Astrocyte (in vitro differentiated cells and primary cell): ENCODE measurements around the gene USP48. TPM values are rescaled to one million over a fixed set of nuclear protein-coding genes. Genes with fewer than 3 reads are reported as not detected.
A peak's percentile ranks its signal among the peaks of the same experiment; 100 is the strongest.

ENCODE experiments used
- DNase-seq: peaks from one replicate; pipeline ENCODE4 v3.0.0-alpha.2; 2010; ENCODE audit warnings: low read depth
- FAIRE-seq: peaks from 2 replicates; lab custom pipeline; 2011; peaks lifted over from hg19 to GRCh38; lab: Jason Lieb, UNC
- H2AFZ ChIP-seq: 2 replicates; pipeline ENCODE4 v1.6.0; 2012; ENCODE audit warnings: low read depth, low read length, inconsistent platforms
- H3K27ac ChIP-seq: 2 replicates; pipeline ENCODE4 v1.5.1; 2011; ENCODE audit warnings: low read depth, low read length, inconsistent platforms
- H3K27me3 ChIP-seq: 2 replicates; pipeline ENCODE4 v1.6.0; 2011; ENCODE audit warnings: low read length, inconsistent platforms; ENCODE audit not compliant: insufficient read depth
- H3K36me3 ChIP-seq: 2 replicates; pipeline ENCODE4 v1.5.1; 2011; ENCODE audit warnings: low read length, inconsistent platforms; ENCODE audit not compliant: insufficient read depth
- H3K4me1 ChIP-seq: 2 replicates; pipeline ENCODE4 v1.5.1; 2011; ENCODE audit warnings: low read length, inconsistent platforms; ENCODE audit not compliant: insufficient read depth
- H3K4me2 ChIP-seq: 2 replicates; pipeline ENCODE4 v1.6.0; 2012; ENCODE audit warnings: low read length, inconsistent platforms
- H3K4me3 ChIP-seq: 2 replicates; pipeline ENCODE4 v1.5.1; 2011; ENCODE audit warnings: low read depth, mild to moderate bottlenecking, low read length, inconsistent platforms; ENCODE audit not compliant: insufficient read depth
- H3K79me2 ChIP-seq: 2 replicates; pipeline ENCODE4 v1.6.0; 2012; ENCODE audit warnings: mild to moderate bottlenecking, low read length, inconsistent platforms; ENCODE audit not compliant: insufficient read depth
- H3K9ac ChIP-seq: 2 replicates; pipeline ENCODE4 v1.6.0; 2012; ENCODE audit warnings: mild to moderate bottlenecking, low read length, inconsistent platforms
- H3K9me3 ChIP-seq: 2 replicates; pipeline ENCODE4 v1.5.1; 2012; ENCODE audit warnings: low read depth, mild to moderate bottlenecking, low read length, inconsistent platforms; ENCODE audit not compliant: insufficient read depth
- H4K20me1 ChIP-seq: 2 replicates; pipeline ENCODE4 v1.6.0; 2012; ENCODE audit warnings: low read length, inconsistent platforms; ENCODE audit not compliant: insufficient read depth
- H3K27ac Mint-ChIP-seq: one replicate; pipeline ENCODE4 v1.8.0; 2021; ENCODE audit warnings: mild to moderate bottlenecking, mixed read lengths; ENCODE audit not compliant: unreplicated experiment
- H3K27me3 Mint-ChIP-seq: one replicate; pipeline ENCODE4 v1.8.0; 2021; ENCODE audit warnings: low read depth, mixed read lengths; ENCODE audit not compliant: unreplicated experiment
- H3K36me3 Mint-ChIP-seq: one replicate; pipeline ENCODE4 v1.8.0; 2021; ENCODE audit warnings: low read depth, mixed read lengths; ENCODE audit not compliant: unreplicated experiment
- H3K4me1 Mint-ChIP-seq: one replicate; pipeline ENCODE4 v1.8.0; 2021; ENCODE audit warnings: low read depth, mixed read lengths; ENCODE audit not compliant: unreplicated experiment
- H3K4me3 Mint-ChIP-seq: one replicate; pipeline ENCODE4 v1.8.0; 2021; ENCODE audit warnings: mild to moderate bottlenecking, moderate library complexity, mixed read lengths; ENCODE audit not compliant: unreplicated experiment
- H3K9me3 Mint-ChIP-seq: one replicate; pipeline ENCODE4 v1.8.0; 2021; ENCODE audit warnings: mild to moderate bottlenecking, mixed read lengths; ENCODE audit not compliant: unreplicated experiment
- EZH2 ChIP-seq: IDR thresholded peaks from 2 replicates; pipeline ENCODE4 v1.6.1; 2012; ENCODE audit warnings: mild to moderate bottlenecking, low read length, inconsistent platforms; ENCODE audit not compliant: insufficient read depth
- total RNA-seq: library from RNA; stranded (reverse); gene quantifications from 2 replicates; pipeline ENCODE4 v1.2.1, GENCODE V29; 2021
- TF ChIP-seq, protein P1 (sequence below): IDR thresholded peaks from 2 replicates; pipeline ENCODE4 v1.5.1; 2011; ENCODE audit warnings: low read depth, mild to moderate bottlenecking, inconsistent platforms, low read length, moderate library complexity; ENCODE audit not compliant: insufficient read depth

The USP48 gene
- total RNA-seq, 1 donor from 2014 or later = 85.7 TPM

DNA sequence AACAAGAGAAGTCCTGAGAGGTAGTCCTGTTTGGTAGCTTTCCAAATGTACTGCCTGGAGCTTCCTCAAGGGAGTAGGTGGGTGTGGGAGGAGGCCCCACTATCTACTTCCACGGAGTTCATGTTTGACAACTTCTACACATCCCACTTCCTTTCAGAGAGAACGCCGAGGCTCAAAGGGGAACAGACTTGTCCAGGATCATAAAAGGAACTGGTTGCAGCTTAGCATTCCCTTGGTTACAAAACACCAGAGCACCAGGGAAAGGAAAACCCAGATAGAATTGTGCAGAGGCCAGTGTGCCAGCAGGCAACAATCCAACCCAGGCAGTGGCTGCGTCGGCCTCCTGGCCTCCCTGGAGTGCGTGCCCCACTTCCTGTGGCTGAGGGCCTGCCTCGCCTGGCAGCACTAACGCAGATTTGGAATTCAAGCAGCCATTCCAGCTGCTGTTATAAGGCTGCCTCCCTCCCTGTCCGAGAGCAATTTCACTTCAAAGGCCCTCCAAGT lies 109.6 kb downstream of the USP48 start:
- peaks cover 23% of the 10 kb centered on the region for H3K27me3 ChIP-seq
- peaks cover 33% of the 10 kb centered on the region for H3K4me1 ChIP-seq
- H3K27ac ChIP-seq = no peak overlapping the region
- peaks cover 40% of the 10 kb centered on the region for H4K20me1 ChIP-seq
- peak overlapping the region; percentile 6 for H3K9ac ChIP-seq
- Mint-ChIP-seq H3K4me1 (peaks cover 20% of the 10 kb centered on the region), H3K4me3 (no peak overlapping the region), H3K36me3 (peaks cover 6% of the 10 kb centered on the region), H3K27ac (no peak overlapping the region), H3K27me3 (no peaks in the 10 kb centered on the region), H3K9me3 (no peaks in the 10 kb centered on the region)
- H3K36me3 ChIP-seq = no peaks in the 10 kb centered on the region
- H3K9me3 ChIP-seq = no peaks in the 10 kb centered on the region
- TF ChIP-seq, protein P1, sequence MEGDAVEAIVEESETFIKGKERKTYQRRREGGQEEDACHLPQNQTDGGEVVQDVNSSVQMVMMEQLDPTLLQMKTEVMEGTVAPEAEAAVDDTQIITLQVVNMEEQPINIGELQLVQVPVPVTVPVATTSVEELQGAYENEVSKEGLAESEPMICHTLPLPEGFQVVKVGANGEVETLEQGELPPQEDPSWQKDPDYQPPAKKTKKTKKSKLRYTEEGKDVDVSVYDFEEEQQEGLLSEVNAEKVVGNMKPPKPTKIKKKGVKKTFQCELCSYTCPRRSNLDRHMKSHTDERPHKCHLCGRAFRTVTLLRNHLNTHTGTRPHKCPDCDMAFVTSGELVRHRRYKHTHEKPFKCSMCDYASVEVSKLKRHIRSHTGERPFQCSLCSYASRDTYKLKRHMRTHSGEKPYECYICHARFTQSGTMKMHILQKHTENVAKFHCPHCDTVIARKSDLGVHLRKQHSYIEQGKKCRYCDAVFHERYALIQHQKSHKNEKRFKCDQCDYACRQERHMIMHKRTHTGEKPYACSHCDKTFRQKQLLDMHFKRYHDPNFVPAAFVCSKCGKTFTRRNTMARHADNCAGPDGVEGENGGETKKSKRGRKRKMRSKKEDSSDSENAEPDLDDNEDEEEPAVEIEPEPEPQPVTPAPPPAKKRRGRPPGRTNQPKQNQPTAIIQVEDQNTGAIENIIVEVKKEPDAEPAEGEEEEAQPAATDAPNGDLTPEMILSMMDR = no peak
- no peak for TF ChIP-seq EZH2
- FAIRE-seq (peak; percentile 37), DNase-seq (peak; percentile 68)
- H2AFZ ChIP-seq = no peak overlapping the region
- no peak overlapping the region for H3K4me3 ChIP-seq
- peak overlapping the region; percentile 56 for H3K4me2 ChIP-seq
- no peaks in the 10 kb centered on the region for H3K79me2 ChIP-seq

GRCh38 chr1:21672478-21673276 lies 110.3 kb downstream of the USP48 start:
- Mint-ChIP-seq H3K27me3 (peaks cover 3% of the 10 kb centered on the region), H3K36me3 (peaks cover 2% of the 10 kb centered on the region), H3K9me3 (no peaks in the 10 kb centered on the region), H3K4me1 (peaks cover 20% of the 10 kb centered on the region), H3K4me3 (no peak overlapping the region), H3K27ac (no peak overlapping the region)
- TF ChIP-seq, protein P1 = no peak
- no peak for TF ChIP-seq EZH2
- no peak overlapping the region for H3K27ac ChIP-seq
- no peak overlapping the region for H2AFZ ChIP-seq
- H3K4me2 ChIP-seq = peak overlapping the region; percentile 56
- H3K4me3 ChIP-seq = no peak overlapping the region
- peaks cover 33% of the 10 kb centered on the region for H3K4me1 ChIP-seq
- DNase-seq (peak; percentile 20), FAIRE-seq (no peak)
- H3K36me3 ChIP-seq = no peaks in the 10 kb centered on the region
- peaks cover 45% of the 10 kb centered on the region for H4K20me1 ChIP-seq
- no peaks in the 10 kb centered on the region for H3K9me3 ChIP-seq
- no peaks in the 10 kb centered on the region for H3K79me2 ChIP-seq
- H3K9ac ChIP-seq = peak overlapping the region; percentile 6
- peaks cover 30% of the 10 kb centered on the region for H3K27me3 ChIP-seq

GRCh38 chr1:21671915-21672314 lies 111.0 kb downstream of the USP48 start:
- no peaks in the 10 kb centered on the region for H3K9me3 Mint-ChIP-seq

More at GRCh38 chr1:21671915-21672314, 111.0 kb downstream of the USP48 start:
- H3K27me3 Mint-ChIP-seq = peaks cover 7% of the 10 kb centered on the region
- DNase-seq (no peak), FAIRE-seq (no peak)
- H2AFZ ChIP-seq = no peak overlapping the region
- peaks cover 34% of the 10 kb centered on the region for H3K27me3 ChIP-seq
- no peaks in the 10 kb centered on the region for H3K36me3 Mint-ChIP-seq
- H3K9ac ChIP-seq = no peak overlapping the region
- no peak overlapping the region for H3K4me3 ChIP-seq
- H3K27ac Mint-ChIP-seq = no peak overlapping the region
- peak overlapping the region; percentile 8 for H3K4me3 Mint-ChIP-seq
- TF ChIP-seq EZH2 = no peak
- TF ChIP-seq, protein P1 = no peak
- H3K27ac ChIP-seq = no peak overlapping the region
- H3K36me3 ChIP-seq = no peaks in the 10 kb centered on the region
- peaks cover 20% of the 10 kb centered on the region for H3K4me1 Mint-ChIP-seq
- no peaks in the 10 kb centered on the region for H3K79me2 ChIP-seq
- H3K4me1 ChIP-seq = peaks cover 33% of the 10 kb centered on the region
- H4K20me1 ChIP-seq = peaks cover 45% of the 10 kb centered on the region
- H3K9me3 ChIP-seq = no peaks in the 10 kb centered on the region
- no peak overlapping the region for H3K4me2 ChIP-seq
